ENCODE measurements around the gene C12orf54.
"Not testable (repeated sequence)": the region's sequence is repeated elsewhere in the genome, so short reads cannot be mapped to it uniquely, and the experiment has no call there.

C12orf54 gene

GRCh38 chr12:48512855-48513254 is 30.6 kb downstream of the C12orf54 start:
- DNase-seq = no peak

GRCh38 chr12:48514728-48515127 is 32.4 kb downstream of the C12orf54 start:
- DNase-seq = no peak

- DNase-seq = not testable (repeated sequence)
Observed at GRCh38 chr12:48520381-48520780, 38.1 kb downstream of the C12orf54 start.

- DNase-seq = no peak
Observed at GRCh38 chr12:48525332-48525731, 43.0 kb downstream of the C12orf54 start, which contains the start of gene OR8S1. OR8S1 (plus strand) TSS chr12:48525632; CDS start chr12:48525632, 0 bp downstream.

GRCh38 chr12:48527891-48528670 is 45.8 kb downstream of the C12orf54 start:
- DNase-seq = no peak

- DNase-seq = no peak
Observed at GRCh38 chr12:48532601-48533000, 50.3 kb downstream of the C12orf54 start.

GRCh38 chr12:48536602-48537001 is 54.3 kb downstream of the C12orf54 start:
- no peak for DNase-seq

- DNase-seq = no peak
Observed at GRCh38 chr12:48542300-48542928, 60.1 kb downstream of the C12orf54 start.

- DNase-seq = no peak
Observed at GRCh38 chr12:48545833-48546469, 63.7 kb downstream of the C12orf54 start.
